HG02588 (cell line): ENCODE data around the gene WWC1.

Experiments
- ATAC-seq: cut with Tn5 transposase; IDR thresholded peaks from one replicate; pipeline ENCODE4 v1.9.1; 2021; ENCODE audit warnings: mild to moderate bottlenecking, moderate library complexity; ENCODE audit not compliant: unreplicated experiment

The WWC1 gene

DNA sequence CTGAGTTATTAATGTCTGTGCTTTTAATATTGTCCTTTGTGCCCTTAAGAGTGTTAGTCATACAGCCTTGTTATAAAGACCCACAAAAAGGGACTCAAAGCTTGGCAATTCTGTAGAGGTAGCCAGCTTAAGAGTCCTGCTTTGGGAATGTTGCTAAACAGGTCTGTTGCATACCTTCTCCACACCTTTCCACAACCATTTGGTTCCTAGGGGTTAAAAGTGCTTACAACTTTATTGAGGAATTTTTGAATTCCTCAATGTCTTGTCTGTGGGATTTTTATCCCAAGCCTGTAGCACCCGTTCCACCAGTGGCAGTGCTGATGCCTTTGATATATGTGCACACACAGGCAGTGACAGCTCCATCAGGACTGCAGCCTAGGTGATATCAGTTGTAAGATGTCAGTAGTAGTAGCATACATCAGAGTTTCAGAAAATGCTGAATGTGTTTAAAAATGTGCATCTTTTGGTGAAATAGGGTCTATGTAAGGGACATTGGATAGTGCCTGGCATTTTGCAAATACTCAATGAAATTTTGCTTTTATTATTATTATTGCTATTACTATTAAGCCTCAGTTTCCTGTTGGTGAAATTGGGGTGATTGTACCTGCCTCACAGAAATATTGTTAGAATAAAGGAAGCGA, 68.5 kb downstream of the WWC1 start:
- ATAC-seq: no peak

GRCh38 chr5:168360521-168361285, 69.3 kb downstream of the WWC1 start:
- ATAC-seq: no peak

GRCh38 chr5:168362097-168362885, 70.8 kb downstream of the WWC1 start:
- no peak for ATAC-seq

DNA sequence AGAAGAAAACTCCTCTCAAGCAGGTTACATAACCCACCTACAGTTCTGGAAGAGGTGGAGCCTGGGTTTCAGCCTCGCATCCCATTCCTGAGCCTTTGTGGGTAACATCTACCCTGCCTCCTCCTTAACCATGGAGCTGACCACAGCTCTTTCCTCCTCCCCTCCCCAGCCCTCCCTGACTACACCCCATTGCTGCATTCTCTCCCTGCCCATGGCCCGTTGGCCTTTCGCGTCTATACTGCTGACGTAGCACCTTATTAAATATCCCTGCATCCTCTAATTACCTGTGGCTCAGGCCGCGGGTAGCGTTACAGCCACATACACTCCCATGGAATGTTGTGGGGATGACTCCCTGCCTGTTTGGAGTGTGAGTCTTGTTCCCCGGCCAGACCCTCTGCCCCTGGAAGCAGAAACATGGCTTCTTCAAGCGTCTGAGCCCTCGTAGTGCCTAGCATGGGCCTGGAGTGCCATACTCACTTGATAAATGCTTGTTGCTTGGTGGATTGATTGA, 72.8 kb downstream of the WWC1 start:
- ATAC-seq: no peak

- no peak for ATAC-seq
These were observed 73.5 kb downstream of the WWC1 start for GRCh38 chr5:168364750-168365550.

GRCh38 chr5:168365581-168366081, 74.2 kb downstream of the WWC1 start:
- no peak for ATAC-seq

DNA sequence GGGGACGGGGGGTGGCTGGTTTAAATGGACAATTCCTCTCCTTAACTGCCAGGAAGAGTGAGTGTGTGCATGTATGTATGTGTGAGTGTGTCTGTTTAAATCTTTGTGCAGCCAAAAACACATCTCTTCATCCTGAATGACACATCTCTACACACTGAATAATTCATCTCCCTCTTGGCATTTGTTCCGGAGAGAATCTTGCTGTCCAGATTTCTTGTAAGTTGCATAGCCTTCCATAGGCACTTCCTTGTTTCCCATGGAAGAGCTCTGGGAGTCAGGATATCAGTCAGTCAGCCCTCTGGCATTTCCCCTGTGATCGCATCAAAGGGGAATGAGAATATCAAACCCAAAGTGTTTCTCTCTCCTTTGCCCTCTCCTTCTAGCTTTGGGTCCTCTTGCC, 74.7 kb downstream of the WWC1 start:
- ATAC-seq: no peak

DNA sequence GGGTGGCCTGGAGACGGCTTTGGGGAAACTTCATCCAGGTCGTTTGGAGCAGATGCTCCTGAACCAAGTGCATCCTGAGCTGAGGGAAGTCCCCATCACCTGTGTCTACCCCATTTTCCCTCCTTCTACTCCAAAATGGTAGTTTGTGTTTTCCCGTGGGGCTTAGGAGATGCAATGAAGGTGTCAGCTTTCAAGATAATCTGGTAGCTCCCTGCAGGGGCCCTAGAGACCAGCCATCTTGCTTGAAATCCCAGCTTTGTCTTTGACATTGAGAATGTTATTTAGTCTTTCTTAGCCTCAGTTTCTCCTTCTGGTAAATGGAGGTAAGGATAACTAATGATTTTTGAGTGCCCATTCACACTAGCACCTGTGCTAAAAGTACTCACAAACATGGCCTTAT, 77.4 kb downstream of the WWC1 start:
- no peak for ATAC-seq

GRCh38 chr5:168370831-168371230, 79.4 kb downstream of the WWC1 start:
- ATAC-seq: no peak

GRCh38 chr5:168372356-168372946, 81.0 kb downstream of the WWC1 start:
- no peak for ATAC-seq

- no peak for ATAC-seq
These were observed 83.1 kb downstream of the WWC1 start for GRCh38 chr5:168374532-168374931.

- no peak for ATAC-seq
These were observed 83.8 kb downstream of the WWC1 start for GRCh38 chr5:168375214-168375613.

DNA sequence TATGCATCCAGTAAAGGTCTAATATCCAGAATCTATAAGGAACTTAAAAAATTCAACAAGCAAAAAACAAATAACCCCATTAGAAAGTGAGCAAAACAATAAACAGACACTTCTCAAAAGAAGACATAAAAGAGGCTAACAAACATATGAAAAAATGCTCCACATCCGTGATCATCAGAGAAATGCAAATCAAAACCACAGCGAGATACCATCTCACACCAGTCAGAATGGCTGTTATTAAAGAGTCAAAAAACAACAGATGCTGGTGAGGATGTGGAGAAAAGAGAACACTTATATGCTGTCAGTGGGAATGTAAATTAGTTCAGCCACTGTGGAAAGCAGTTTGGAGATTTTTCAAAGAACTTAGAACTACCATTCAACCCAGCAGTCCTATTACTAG, 86.1 kb downstream of the WWC1 start:
- ATAC-seq: no peak

DNA sequence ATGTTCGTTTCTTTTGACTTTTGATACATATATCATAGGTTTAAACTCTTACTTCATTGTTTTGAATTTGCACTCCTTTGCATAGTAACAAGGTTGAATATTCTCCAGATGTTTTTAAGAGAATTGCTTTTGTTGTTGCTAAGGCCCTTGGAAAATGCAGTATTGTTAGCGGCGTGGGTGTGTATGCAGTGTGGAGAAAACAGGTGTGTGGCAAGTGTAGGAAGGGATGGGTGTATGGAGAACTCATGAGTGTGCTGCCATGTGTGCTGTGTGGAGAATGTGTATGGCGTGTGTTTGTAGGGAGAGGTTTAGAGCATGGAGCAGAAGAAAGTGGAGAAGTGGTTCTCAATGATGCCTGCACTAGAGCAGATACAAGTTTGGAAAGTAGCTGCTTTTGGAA, 87.3 kb downstream of the WWC1 start:
- ATAC-seq: no peak

GRCh38 chr5:168382421-168382820, 91.0 kb downstream of the WWC1 start:
- ATAC-seq: no peak

DNA sequence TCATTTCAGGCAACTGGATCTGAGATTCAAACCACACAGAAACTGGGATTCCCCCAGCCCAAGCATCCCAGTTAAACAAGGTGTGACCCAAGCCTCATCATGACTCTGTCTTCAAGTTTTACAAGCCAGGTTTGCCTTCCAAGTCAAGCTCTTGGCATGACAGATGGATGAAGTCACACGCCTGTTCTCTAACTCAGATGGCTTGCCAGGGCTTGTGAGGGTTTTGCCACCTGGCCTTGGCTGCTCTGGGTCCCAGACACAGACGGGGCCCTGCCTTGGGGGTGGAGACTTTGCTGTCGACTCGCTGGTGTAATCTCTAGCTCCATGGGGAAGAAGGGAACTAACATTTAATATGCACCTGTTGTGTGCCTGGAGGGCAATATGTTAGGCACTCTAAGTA, 99.0 kb downstream of the WWC1 start:
- ATAC-seq: no peak

DNA sequence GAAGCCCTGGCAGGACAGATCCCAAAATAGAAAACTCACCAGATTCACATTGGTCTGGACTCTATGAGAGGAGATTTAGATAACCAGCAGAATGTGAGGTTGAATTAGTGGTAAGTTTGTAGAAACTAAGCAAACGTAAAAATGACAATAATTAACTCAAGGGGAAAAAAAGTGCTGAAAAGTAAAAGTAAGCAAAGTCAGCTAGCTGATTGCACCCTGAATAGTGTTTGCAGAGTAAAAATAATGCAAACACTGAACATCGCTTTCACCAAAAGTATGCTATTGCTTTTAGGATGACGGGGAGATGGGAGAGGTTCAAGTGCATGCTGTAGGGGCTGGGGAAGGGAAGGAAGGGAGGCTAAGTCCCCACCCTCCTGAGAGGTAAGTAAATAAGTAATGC, 102.3 kb downstream of the WWC1 start:
- no peak for ATAC-seq

DNA sequence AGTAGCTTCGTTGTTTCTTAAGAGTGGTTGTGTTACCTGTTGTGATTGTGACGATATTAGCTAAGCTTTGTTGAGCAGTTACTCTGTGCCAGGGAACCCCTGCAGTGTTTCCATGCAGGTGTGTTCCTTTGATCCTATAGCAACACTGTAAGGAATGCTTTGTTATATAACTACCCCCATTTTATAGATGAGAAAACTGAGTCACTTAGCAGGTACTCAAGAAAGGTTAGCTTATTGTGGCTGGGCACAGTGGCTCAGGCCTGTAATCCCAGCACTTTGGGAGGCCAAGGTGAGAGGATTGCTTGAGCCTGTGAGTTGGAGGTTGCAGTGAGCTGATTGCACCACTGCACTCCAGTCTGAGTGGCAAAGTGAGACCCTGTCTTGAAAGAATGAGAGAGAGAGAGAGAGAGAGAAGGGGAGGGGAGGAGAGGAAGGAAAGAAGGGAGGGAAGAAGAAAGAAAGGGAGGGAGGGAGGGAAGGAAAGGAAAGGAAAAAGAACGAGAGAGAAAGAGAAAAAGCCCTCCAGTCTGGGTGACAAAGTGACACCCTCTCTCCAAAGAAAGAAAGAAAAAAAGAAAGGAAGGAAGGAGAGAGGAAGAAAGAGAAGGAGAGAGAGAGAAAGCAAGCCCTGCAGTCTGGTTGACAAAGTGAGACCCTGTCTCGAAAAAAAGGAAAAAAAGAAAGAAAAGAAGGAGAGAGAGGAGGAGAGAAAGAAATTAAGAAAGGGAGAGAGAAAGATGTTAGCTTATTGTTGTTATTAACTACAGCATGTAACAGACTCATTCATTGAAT, 109.2 kb downstream of the WWC1 start:
- no peak for ATAC-seq

DNA sequence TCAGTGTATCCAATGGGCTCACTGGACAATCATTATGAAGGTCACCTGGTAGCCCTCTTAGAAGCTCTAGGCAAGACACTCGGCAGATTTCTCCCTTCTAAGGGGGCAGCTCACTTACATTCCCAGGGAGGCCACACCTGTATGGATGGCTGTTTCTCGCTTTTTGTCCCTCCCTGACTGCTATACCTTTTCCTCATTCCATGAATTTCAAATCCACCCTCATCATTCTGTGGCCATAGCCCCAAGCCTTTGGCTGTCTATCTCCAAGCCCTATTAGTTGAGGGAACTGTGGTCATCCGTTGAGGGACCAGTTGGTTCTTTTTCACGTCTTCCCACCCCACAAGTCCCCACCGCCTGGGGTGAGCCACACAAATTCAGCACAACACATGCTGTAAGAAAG, 109.8 kb downstream of the WWC1 start:
- ATAC-seq: no peak

GRCh38 chr5:168401880-168402279, 110.4 kb downstream of the WWC1 start:
- ATAC-seq: no peak
